Smooth muscle cell (in vitro differentiated cells): ENCODE data around the gene TTR. TPM values are rescaled to one million over a fixed set of nuclear protein-coding genes. Genes with fewer than 3 reads are reported as not detected.

Source experiments
- DNase-seq: peaks from one replicate; lab custom pipeline; 2025; ENCODE audit not compliant: unreplicated experiment; lab: John Stamatoyannopoulos, UW
- H2AFZ ChIP-seq: fragments of 200-600 bp; sonication (generic); 2 replicates; pipeline ENCODE4 v1.6.0; 2016; ENCODE audit warnings: antibody characterized with exemption, low read depth, mild to moderate bottlenecking
- H3F3A ChIP-seq: fragments of 200-600 bp; sonication (generic); 2 replicates; pipeline ENCODE4 v1.6.0; 2017; ENCODE audit warnings: antibody characterized with exemption, low read depth
- H3K27ac ChIP-seq: fragments of 200-600 bp; sonication (generic); 2 replicates; pipeline ENCODE4 v1.5.1; 2016; ENCODE audit warnings: low read depth, mild to moderate bottlenecking
- H3K27me3 ChIP-seq: fragments of 200-600 bp; sonication (generic); 2 replicates; pipeline ENCODE4 v1.6.1; 2016; ENCODE audit warnings: low read depth, mild to moderate bottlenecking
- H3K36me3 ChIP-seq: fragments of 200-600 bp; sonication (generic); 2 replicates; pipeline ENCODE4 v1.5.1; 2016; ENCODE audit warnings: low read depth
- H3K4me1 ChIP-seq: fragments of 200-600 bp; sonication (generic); 2 replicates; pipeline ENCODE4 v1.5.1; 2016; ENCODE audit warnings: low read depth
- H3K4me2 ChIP-seq: fragments of 200-600 bp; sonication (generic); 2 replicates; pipeline ENCODE4 v1.6.0; 2016; ENCODE audit warnings: mild to moderate bottlenecking
- H3K4me3 ChIP-seq: fragments of 200-600 bp; sonication (generic); 2 replicates; pipeline ENCODE4 v1.5.1; 2016; ENCODE audit warnings: mild to moderate bottlenecking
- H3K79me2 ChIP-seq: fragments of 200-600 bp; sonication (generic); 2 replicates; pipeline ENCODE4 v1.6.0; 2016; ENCODE audit warnings: low read depth, mild to moderate bottlenecking
- H3K9ac ChIP-seq: fragments of 200-600 bp; sonication (generic); 2 replicates; pipeline ENCODE4 v1.6.0; 2016; ENCODE audit warnings: low read depth
- H3K9me3 ChIP-seq: fragments of 200-600 bp; sonication (generic); replicated peaks from 2 replicates; pipeline ENCODE4 v1.5.1; 2016; ENCODE audit warnings: low read depth
- H4K20me1 ChIP-seq: fragments of 200-600 bp; sonication (generic); 2 replicates; pipeline ENCODE4 v1.6.0; 2016; ENCODE audit warnings: low read depth
- WGBS: methylation state at CpG from one replicate; pipeline ENCODE4 v1.1.7; 2016; ENCODE audit warnings: low lambda C conversion rate; 5-methylcytosine and 5-hydroxymethylcytosine counted together
- polyA plus RNA-seq: library from polyadenylated mRNA; unstranded; fragments of >200 nt; fragmentation: Nextera tagmentation; extraction: Ambion mirVana; gene quantifications from 2 replicates; pipeline ENCODE4 v1.2.1, GENCODE V29; 2016
- total RNA-seq: library from RNA; depleted of rRNA; stranded (reverse); fragments of >200 nt; gene quantifications from 2 replicates; pipeline ENCODE4 v1.2.3, GENCODE V29; 2014
- TF ChIP-seq, protein P1 (sequence below): fragments of 200-600 bp; sonication (generic); IDR thresholded peaks from 2 replicates; pipeline ENCODE4 v1.5.1; 2017; ENCODE audit warnings: borderline replicate concordance, mild to moderate bottlenecking, antibody characterized with exemption; ENCODE audit not compliant: insufficient read depth, poor library complexity, severe bottlenecking

The TTR gene
- total and polyA plus RNA-seq, 2 experiments from 2014 or later = 2.6 TPM; not detected in 1

DNA sequence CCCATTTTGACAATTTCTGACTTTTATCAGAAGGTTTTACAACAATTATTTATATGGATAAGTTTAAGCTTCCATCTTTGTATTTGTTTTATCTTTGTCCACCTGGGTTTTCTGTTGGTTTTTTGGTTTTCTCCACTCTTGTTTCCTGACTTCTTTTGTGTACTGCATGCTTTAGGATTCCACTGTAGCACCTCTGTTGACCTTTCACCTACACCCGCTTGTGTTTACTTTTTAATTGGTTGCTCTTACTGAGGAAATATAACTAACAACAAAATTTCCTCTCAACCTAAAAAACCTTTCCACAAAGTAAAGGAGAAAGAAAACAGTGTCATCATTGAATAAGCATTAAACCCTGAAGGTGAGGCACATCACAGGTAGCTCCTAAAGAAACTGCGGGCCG is 39.8 kb upstream of the TTR start:
- no peaks in the 10 kb centered on the region for H3K79me2 ChIP-seq
- TF ChIP-seq, protein P1, sequence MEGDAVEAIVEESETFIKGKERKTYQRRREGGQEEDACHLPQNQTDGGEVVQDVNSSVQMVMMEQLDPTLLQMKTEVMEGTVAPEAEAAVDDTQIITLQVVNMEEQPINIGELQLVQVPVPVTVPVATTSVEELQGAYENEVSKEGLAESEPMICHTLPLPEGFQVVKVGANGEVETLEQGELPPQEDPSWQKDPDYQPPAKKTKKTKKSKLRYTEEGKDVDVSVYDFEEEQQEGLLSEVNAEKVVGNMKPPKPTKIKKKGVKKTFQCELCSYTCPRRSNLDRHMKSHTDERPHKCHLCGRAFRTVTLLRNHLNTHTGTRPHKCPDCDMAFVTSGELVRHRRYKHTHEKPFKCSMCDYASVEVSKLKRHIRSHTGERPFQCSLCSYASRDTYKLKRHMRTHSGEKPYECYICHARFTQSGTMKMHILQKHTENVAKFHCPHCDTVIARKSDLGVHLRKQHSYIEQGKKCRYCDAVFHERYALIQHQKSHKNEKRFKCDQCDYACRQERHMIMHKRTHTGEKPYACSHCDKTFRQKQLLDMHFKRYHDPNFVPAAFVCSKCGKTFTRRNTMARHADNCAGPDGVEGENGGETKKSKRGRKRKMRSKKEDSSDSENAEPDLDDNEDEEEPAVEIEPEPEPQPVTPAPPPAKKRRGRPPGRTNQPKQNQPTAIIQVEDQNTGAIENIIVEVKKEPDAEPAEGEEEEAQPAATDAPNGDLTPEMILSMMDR = no peak
- DNase-seq = no peak
- H3K36me3 ChIP-seq = no peaks in the 10 kb centered on the region
- H3K27me3 ChIP-seq = no peaks in the 10 kb centered on the region
- no peak overlapping the region for H3K4me3 ChIP-seq
- H3K27ac ChIP-seq = no peak overlapping the region
- no peaks in the 10 kb centered on the region for H3K4me1 ChIP-seq
- no peaks in the 10 kb centered on the region for H3F3A ChIP-seq
- H3K9ac ChIP-seq = no peak overlapping the region
- no peaks in the 10 kb centered on the region for H4K20me1 ChIP-seq
- H2AFZ ChIP-seq = no peak overlapping the region
- no peak overlapping the region for H3K4me2 ChIP-seq
- no peaks in the 10 kb centered on the region for H3K9me3 ChIP-seq
- 99% methylated on average over 3 of the region's 3 CpGs for WGBS

DNA sequence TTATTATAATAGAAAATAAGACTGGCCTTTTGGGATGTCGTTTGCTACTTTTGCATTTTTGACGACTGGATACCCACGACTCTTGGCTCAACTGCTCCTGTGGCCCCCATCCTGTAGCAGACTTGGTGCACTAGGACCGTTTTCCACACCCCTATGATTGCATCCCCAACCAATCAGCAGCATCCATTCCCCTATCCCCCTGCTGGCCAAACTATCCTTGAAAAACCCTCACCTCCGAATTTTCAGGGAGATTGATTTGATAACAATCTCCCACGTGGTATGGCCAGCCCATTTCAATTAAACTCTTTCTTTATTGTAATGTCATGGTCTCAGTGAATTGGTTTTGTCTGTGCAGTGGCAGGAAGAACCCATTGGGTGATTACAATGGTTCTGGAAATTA is 37.9 kb upstream of the TTR start:
- TF ChIP-seq, protein P1 = peak; percentile 18
- 54% methylated on average over 6 of the region's 6 CpGs for WGBS
- no peak overlapping the region for H3K27ac ChIP-seq
- H4K20me1 ChIP-seq = no peaks in the 10 kb centered on the region
- H3K9ac ChIP-seq = no peak overlapping the region
- DNase-seq = no peak
- H3K79me2 ChIP-seq = no peaks in the 10 kb centered on the region
- H3K27me3 ChIP-seq = no peaks in the 10 kb centered on the region
- H2AFZ ChIP-seq = no peak overlapping the region
- H3K4me1 ChIP-seq = no peaks in the 10 kb centered on the region
- no peak overlapping the region for H3K4me2 ChIP-seq
- no peaks in the 10 kb centered on the region for H3K36me3 ChIP-seq
- no peaks in the 10 kb centered on the region for H3F3A ChIP-seq
- H3K4me3 ChIP-seq = no peak overlapping the region
- H3K9me3 ChIP-seq = no peaks in the 10 kb centered on the region

GRCh38 chr18:31554776-31555175 is 36.9 kb upstream of the TTR start:
- Histone ChIP-seq H4K20me1 (no peaks in the 10 kb centered on the region), H3K4me2 (no peak overlapping the region), H3K9ac (no peak overlapping the region), H3K36me3 (no peaks in the 10 kb centered on the region), H3K27me3 (no peaks in the 10 kb centered on the region), H3K9me3 (no peaks in the 10 kb centered on the region), H3K27ac (no peak overlapping the region), H3F3A (no peaks in the 10 kb centered on the region), H2AFZ (no peak overlapping the region), H3K4me1 (no peaks in the 10 kb centered on the region), H3K4me3 (no peak overlapping the region), H3K79me2 (no peaks in the 10 kb centered on the region)
- TF ChIP-seq, protein P1 = no peak
- no peak for DNase-seq
- 62% methylated on average over 5 of the region's 5 CpGs for WGBS

DNA sequence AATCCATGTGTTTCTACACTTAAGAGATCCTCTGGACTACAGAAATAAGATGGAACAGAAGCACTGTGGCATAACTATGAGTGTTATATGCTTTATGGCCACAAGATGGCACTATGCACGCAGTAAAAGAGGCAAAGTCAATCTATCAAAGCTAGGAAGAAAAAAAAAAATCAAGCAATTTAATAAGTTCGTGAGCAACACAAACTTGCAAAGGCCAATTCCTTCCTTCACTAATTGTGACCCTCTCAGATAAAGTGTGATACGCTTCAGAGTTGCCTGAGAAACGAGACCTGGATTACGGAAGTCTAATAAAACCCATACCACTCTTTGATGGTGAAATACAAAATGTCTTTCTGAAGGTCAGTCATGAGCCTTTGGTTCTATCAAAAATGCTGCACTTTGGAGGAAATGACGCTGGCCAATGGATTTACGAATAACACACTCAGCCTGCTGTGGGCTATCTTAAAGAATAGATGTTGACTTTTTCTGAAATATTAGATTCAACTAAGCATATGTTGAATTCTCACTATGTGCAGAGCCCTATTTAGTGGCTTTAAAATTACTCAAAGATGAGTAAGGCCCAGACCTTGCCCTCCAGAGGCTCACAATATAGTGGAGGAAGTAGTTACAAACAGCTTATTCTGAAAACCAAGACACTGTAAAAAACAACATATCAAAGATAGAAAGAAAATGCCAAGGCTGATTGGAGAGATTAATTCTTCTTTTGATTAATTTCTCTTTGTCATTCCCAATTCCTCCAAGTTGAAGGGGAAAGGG is 35.5 kb upstream of the TTR start:
- 18% methylated on average over 7 of the region's 7 CpGs for WGBS

More for the DNA sequence above, 35.5 kb upstream of the TTR start:
- no peak overlapping the region for H2AFZ ChIP-seq
- no peaks in the 10 kb centered on the region for H3K27me3 ChIP-seq
- no peaks in the 10 kb centered on the region for H3K79me2 ChIP-seq
- no peak overlapping the region for H3K27ac ChIP-seq
- H4K20me1 ChIP-seq = no peaks in the 10 kb centered on the region
- H3K9ac ChIP-seq = no peak overlapping the region
- no peaks in the 10 kb centered on the region for H3K36me3 ChIP-seq
- H3K4me3 ChIP-seq = no peak overlapping the region
- TF ChIP-seq, protein P1 = peak; percentile 85
- no peaks in the 10 kb centered on the region for H3F3A ChIP-seq
- no peaks in the 10 kb centered on the region for H3K4me1 ChIP-seq
- no peak for DNase-seq
- H3K4me2 ChIP-seq = peak overlapping the region; percentile 68
- H3K9me3 ChIP-seq = no peaks in the 10 kb centered on the region
